KOPT-K1 (cell line): Measurements from ENCODE around the gene RHBDF2.

Source experiments
- H3K27ac ChIP-seq: fragments of 200-600 bp; sonication (generic); 2 replicates; pipeline ENCODE4 v1.5.1; 2016; ENCODE audit warnings: antibody characterized with exemption, mild to moderate bottlenecking, low read depth, low read length; ENCODE audit not compliant: poor library complexity, severe bottlenecking
- H3K36me3 ChIP-seq: fragments of 200-600 bp; sonication (generic); 2 replicates; pipeline ENCODE4 v1.5.1; 2017; ENCODE audit warnings: antibody characterized with exemption, mild to moderate bottlenecking, low read length, moderate library complexity; ENCODE audit not compliant: insufficient read depth
- H3K9me3 ChIP-seq: fragments of 200-600 bp; sonication (generic); 2 replicates; pipeline ENCODE4 v1.5.1; 2017; ENCODE audit warnings: antibody characterized with exemption, low read length, mild to moderate bottlenecking; ENCODE audit not compliant: insufficient read depth, poor library complexity, severe bottlenecking

Gene RHBDF2

DNA sequence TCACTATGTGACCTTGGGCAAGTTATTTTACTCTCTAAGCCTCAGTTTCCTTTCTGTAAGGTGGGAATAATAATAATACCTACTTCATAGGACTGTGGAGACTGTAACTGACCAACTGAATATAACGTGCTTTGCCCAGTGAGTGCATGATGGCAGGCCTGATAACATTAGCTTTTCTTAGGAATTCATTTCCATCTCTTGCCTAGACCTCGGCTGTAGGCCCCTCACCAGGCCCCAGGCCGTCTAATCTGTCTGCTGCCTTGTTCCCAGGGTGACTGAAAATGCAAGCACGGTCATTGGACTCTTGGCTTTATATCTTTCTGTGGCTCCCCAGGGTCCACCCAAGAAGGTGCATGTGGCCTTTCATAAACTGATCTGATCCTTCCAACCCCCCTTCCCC, 41.5 kb downstream of the RHBDF2 start:
- no peak overlapping the region for H3K27ac ChIP-seq
- no peaks in the 10 kb centered on the region for H3K9me3 ChIP-seq
- no peaks in the 10 kb centered on the region for H3K36me3 ChIP-seq

DNA sequence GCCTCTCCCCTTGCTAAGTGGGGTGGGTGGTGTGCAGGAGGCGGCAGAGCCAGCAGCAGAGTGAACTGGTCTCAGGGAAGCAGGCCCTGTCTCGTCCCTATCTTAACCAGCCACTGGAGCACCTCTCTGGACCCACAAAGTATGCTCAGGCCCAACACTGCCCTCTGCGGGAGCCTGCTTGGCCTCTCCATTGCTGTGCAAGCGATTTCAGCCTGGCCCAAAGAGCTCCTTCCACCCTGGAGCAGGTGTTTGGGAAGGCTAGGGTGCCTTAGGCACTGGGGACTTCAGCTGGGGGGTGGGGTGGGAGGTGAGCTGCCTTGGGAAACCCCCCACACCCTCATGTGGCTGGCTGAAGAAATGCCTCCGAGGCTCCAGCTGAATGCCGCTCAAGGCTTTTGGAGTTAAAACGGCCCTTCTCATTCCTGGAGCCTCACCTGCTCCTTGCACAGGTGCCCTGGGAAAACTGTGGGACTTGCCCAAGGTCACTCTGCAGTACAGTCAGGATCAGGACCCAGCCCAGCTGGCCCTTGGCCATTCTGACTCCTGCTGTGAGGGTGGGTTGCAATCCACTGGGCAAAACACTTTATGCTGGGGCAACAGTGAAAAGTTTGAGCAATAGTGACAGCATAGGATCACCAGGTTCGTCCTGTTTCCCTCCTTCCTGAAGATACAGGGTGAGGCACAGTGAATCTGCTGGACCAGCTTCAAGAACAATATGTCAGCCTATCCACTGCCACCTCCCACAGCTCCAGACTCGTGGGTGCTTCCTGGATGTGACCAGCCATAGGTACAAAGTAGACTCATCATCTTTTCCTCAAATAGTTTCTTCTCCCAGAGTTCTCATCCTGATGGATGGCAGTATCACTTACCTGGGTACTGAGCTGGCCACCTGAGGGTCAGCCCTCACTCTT, 42.4 kb downstream of the RHBDF2 start:
- Histone ChIP-seq H3K9me3 (no peaks in the 10 kb centered on the region), H3K27ac (no peak overlapping the region)

DNA sequence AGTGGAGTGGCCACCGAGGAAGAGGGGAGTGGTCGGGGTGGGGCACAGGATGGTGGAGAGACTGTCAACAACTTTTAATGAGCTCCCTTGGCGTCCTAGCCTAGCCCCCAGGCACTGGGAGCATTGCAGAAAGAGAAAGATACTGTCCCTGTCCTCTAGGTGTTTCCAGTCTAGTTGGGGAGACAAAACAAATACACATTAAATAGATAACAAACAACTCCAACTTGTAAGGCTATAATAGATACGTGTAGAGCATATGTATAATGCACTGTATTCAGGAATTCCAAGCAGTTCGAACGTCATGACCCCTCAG, 47.8 kb downstream of the RHBDF2 start:
- no peaks in the 10 kb centered on the region for H3K36me3 ChIP-seq
- H3K9me3 ChIP-seq = no peaks in the 10 kb centered on the region
- H3K27ac ChIP-seq = no peak overlapping the region

More for the DNA sequence above, 42.4 kb downstream of the RHBDF2 start:
- no peaks in the 10 kb centered on the region for H3K36me3 ChIP-seq

DNA sequence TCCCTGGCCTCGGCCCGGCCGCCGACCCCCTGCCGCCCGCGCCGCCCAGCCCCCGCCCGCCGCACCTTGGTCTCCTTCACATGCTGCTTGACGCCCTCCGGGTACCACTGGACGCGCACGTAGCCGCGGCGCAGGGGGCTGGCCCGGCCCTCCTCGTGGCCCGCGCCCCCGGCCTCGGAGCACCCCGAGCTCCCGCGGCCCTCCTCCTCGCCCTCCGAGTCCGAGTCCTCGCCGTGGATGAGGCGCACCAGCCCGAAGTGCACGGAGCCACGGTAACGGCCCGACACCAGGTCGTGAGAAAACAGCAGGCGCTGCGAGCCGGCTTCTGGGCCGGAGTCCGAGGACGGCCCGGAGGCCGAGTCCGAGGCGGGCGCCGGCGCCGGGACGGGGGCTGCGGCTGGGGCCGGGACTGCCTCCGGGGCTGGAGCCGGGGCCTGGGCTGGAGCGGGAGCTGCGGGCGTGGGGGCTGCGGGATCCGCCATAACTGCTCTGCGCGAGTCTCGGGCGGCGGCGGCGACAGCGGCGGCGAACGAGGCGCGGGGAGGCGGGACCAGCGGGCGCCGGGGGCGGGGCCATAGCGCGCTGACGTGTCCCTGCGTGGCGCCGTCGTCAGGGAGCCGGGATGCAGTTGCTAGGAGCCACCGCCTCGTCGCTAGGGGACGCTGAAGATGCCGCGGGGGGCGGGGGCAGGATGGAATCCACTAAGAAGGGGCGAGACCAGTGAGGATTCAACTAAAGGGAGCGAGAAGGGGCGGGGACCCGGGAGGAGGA, 48.4 kb downstream of the RHBDF2 start, which contains the start of gene UBE2O:
UBE2O (minus strand) TSS at position 493 of the 771 bp plus-strand sequence; CDS start at position 482, 11 bp downstream.
- Histone ChIP-seq H3K36me3 (no peaks in the 10 kb centered on the region), H3K27ac (peak within 1 kb of the TSS; percentile 63), H3K9me3 (no peaks in the 10 kb centered on the region)

DNA sequence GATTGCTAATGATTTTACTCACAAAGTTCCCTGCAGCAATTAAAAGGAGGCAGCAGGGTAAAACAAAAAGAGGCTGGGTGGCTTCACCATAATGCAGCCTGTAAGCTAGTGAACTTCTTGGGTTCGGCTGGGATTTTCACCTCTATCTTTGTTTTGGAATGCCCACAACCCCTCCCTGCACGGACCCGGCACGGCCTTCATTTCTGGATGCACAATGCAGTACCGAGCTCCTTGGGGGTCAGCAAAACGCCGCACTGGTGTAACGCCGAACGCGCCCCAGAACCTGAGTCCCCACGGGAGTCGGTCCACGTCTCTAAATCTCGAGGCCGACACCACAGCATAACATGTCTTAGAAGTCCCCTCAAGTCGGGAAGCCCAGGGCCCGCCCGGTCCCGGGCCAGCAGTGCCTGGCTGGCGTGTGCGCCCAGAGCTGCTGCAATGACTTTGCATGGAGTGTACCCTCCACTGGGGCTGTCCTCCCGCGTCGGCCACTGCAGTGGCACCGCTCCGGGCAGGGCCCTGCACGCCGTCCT, 49.0 kb downstream of the RHBDF2 start:
- no peaks in the 10 kb centered on the region for H3K9me3 ChIP-seq
- no peaks in the 10 kb centered on the region for H3K36me3 ChIP-seq
- peak overlapping the region; percentile 63 for H3K27ac ChIP-seq

DNA sequence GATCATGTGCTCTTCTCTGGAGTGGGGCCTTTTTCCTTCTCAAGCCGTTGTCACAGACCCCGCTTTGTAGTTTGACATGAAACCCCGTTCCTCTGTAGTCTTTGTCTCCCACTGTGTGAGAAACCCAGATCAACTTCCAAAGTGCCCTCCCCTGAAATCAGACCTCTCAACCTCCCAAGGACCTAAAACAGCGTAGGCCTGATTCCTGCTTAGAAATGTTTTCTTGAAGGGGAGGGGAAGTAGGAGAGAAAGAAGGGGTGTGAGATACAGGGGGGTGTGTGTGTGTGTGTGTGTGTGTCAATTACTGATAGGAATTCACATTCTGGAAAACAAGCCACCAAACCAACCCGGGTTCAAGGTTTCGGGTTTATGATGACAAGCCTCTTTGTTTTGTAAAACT, 49.7 kb downstream of the RHBDF2 start:
- Histone ChIP-seq H3K9me3 (no peaks in the 10 kb centered on the region), H3K27ac (no peak overlapping the region), H3K36me3 (no peaks in the 10 kb centered on the region)

DNA sequence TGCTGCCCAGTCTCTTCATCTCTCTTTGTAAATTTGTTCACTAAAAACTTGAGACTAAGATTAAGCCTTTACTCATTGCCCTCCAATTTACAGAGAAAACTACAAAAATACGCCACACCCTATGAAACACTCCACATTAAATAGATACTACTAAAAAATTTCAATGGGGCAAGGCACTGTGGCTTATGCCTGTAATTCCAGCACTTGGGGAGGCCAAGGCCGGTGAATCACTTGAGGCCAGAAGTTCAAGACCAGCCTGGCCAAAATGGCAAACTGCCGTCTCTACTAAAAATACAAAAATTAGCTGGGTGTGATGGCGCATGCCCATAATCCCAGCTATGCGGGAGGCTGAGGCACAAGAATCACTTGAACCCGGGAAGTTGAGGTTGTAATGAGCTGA, 52.1 kb downstream of the RHBDF2 start:
- Histone ChIP-seq H3K27ac (no peak overlapping the region), H3K36me3 (no peaks in the 10 kb centered on the region)

DNA sequence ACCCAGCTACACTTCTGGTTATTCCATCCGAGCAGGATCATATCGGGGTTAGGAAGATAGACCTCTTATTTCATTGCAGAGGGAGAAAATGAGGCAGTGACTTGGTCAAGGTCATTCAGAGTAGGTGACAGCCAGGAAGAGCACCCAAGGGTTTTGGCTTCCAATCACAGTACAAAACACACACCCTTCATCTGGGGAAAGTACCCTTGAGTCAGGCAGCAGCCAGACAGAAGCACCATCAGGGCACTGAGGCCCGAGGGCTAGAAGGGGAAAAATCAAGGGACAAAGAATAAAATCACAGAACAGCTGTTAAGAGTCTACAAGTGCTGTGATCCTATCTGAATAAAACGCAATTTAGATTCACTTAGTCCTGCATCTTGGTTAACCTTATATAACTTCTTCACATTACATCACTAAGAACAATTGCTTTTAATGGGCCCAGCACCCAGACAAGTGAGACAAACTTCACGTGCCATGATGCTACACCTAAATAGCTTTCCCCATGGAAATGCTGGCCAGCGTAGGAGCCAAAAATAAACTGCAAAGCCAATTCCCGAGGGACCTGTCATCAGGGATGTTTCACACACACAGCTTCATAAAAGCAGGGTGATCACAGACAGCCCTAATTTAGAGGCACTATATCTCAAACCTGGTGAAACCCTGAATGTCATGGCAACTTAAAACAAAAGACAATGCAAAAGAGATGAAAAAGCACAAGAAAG, 53.1 kb downstream of the RHBDF2 start:
- Histone ChIP-seq H3K27ac (no peak overlapping the region), H3K9me3 (no peaks in the 10 kb centered on the region), H3K36me3 (no peaks in the 10 kb centered on the region)

More for the DNA sequence above, 52.1 kb downstream of the RHBDF2 start:
- no peaks in the 10 kb centered on the region for H3K9me3 ChIP-seq

DNA sequence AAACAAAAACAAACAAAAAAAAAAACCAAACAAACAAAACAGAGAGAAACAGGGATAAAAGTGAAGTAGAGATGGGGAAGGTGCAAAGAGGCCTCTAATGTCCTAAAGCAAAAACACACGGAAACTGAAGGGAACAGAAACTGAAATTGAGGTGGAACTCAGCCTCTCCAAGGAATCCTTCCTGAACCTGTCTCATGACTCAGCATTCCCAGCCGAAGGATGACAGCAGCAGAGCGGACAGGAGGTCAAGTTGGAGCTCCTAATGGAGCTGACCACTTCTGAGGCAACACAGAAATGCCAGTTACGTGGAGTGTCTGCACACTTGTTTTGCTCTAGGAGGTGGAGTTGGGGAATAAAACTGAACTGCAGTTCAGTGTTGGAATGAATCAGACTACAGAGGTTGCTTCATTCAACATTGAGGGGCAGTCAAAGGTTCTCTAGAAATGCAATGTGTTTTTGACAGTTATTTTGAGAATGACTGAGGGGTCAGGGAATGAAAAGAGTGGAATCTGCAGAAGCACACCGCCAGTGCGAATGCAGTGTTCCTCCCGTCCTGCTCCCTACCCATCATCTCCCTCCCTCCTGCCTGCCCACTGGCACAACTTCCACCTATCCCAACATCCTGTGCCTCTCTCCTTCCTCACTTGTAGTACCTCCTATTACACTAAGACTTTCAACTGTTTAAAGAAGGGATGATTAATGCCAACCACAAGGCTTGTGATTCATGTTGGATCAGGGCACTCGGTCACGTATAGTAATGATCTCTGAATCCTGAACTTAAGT, 54.6 kb downstream of the RHBDF2 start:
- Histone ChIP-seq H3K9me3 (no peaks in the 10 kb centered on the region), H3K36me3 (no peaks in the 10 kb centered on the region), H3K27ac (no peak overlapping the region)

DNA sequence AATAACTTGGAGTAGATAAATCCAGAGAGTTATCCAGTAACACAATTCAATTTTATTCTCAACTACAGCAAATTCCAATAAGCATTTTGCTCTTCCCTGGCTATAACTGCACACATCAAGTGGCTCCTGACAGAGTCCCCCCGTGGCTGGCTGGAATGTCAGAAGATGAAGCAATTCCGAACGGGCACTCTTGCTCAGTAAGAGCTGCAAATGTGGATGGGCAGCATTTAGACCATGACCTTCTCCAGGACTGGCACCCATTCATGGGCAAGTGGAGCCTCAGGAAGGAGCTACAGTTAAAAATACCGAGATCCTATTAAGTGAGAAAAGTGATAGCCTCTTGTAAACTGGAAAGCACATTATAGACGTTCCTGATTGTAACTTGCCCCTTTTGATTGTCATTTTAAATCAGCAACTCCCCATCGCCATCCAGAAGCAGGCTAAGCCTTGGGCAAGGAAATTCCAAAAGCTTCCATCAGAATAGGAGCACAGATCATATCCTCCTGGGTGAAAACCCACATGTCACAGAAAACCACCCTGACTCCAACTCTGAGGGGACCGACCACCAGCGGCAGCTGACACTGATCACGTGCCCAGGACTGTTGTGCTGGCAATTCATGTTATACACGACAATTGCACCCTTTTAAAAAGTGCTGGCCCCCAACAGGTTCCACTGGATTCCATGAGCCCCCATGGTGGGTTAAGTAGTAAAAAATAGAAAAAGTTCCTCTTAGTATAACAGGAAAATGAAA, 55.4 kb downstream of the RHBDF2 start:
- H3K27ac ChIP-seq = no peak overlapping the region
- no peaks in the 10 kb centered on the region for H3K36me3 ChIP-seq
- no peaks in the 10 kb centered on the region for H3K9me3 ChIP-seq

DNA sequence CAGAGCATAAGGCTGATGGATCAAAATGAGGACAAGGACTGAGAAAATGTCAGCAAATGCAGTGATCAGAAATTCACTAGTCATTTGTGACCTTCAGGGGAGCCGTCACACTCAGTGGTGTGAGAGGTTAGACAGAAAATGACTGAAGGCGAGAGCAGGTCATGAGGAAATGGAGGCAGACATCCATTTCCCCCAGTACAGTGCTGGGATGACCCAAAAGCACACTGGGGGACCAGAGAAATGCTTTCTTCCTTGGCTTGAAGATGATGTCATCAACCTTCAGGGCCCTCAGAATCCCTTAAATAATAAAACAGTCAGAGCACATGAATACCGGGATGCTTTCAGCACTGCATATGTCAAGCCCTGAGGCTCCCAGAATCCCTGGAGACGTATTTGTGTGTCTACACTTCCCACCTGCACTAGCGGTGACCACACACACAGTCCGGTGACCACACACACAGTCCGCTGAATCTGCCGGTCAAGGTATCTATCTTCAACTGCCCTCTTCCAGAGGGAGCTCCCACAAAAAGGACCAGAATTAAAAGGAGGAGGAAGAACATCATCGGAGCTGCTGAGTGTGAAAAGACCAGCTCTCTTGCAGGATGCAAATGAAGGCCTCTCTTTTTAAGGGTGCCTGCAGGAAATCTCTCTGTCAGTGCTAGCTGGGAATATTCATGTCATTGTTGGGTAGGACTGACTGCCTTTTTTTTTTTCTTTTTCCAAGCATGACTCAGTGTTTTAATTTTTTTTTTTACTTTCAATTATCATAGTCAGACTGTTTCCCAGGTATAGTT, 56.5 kb downstream of the RHBDF2 start:
- Histone ChIP-seq H3K27ac (no peak overlapping the region), H3K9me3 (no peaks in the 10 kb centered on the region), H3K36me3 (no peaks in the 10 kb centered on the region)

DNA sequence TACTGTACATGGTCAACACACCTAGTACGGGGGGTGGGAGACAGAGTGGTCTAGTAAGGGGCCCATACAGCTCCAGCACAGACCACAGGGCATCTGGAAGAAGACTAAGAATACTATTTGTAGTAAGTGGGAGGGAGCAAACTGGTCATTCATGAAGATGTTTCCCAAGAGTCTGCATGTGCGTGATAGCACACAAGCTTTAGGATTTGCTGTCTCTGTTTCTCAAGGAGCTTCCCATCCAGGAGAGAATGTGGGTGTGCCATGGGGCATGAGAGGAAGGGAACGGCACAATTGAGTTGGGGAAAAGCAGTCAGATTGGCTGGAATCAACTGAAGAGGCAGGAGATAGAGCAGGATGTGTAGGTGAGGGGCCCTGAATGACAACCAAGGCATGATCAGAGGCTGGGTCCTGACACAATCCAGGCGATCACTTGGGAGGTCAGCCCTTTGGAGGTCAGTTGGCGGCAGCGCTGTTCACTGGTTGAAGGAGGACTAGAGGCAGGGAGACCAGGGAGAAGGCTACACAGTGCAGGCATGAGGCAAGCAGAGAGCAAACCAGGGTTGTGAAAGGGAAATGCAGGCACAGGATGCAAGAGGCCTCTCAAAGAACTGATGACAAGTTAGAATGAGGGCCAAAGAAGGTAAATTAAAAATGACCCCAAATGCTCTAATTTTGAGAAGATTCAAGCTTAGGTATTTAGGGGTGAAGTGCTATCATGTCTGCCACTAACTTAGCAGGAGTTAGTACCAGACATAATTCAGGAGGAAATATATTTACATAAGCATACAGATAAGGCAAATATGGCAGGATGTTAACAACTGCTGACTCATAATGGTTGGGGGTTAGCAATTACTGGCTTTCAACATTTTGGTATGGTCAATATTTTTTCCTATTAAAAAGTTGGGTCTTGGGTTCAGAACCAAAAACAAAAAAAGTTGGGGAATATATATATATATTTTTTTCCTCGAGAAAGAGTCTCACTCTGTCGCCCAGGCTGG, 58.6 kb downstream of the RHBDF2 start:
- Histone ChIP-seq H3K36me3 (no peaks in the 10 kb centered on the region), H3K27ac (peak overlapping the region; percentile 18), H3K9me3 (no peaks in the 10 kb centered on the region)
